DND-41 (cell line): ENCODE measurements around the gene CSF3R.

ENCODE experiments used
- ATAC-seq: fragments of 200-7000 bp; cut with Tn5 transposase; 3 replicates; pipeline ENCODE4 v1.9.1; 2021; ENCODE audit warnings: low read depth; ENCODE audit not compliant: insufficient read depth
- DNase-seq: peaks from one replicate; pipeline ENCODE4 v3.0.0-alpha.2; 2020
- H2AFZ ChIP-seq: 2 replicates; pipeline ENCODE4 v1.6.0; 2012; ENCODE audit warnings: low read depth, low read length
- H3K27ac ChIP-seq: 2 replicates; pipeline ENCODE4 v1.5.1; 2012; ENCODE audit warnings: low read length, inconsistent platforms
- H3K27me3 ChIP-seq: fragments of 200-600 bp; sonication (generic); 2 replicates; pipeline ENCODE4 v1.6.0; 2012; ENCODE audit warnings: low read length, mild to moderate bottlenecking, inconsistent platforms; ENCODE audit not compliant: insufficient read depth, poor library complexity
- H3K36me3 ChIP-seq: 2 replicates; pipeline ENCODE4 v1.5.1; 2012; ENCODE audit warnings: low read length, inconsistent platforms; ENCODE audit not compliant: insufficient read depth
- H3K4me1 ChIP-seq: 2 replicates; pipeline ENCODE4 v1.5.1; 2012; ENCODE audit warnings: mild to moderate bottlenecking, low read length; ENCODE audit not compliant: insufficient read depth
- H3K4me2 ChIP-seq: 2 replicates; pipeline ENCODE4 v1.6.0; 2012; ENCODE audit warnings: mild to moderate bottlenecking, moderate library complexity, low read length, inconsistent platforms; ENCODE audit not compliant: insufficient read depth
- H3K4me3 ChIP-seq, 2 experiments: fragments of 200-600 bp in 1 of 2; shearing (Covaris generic) in 1 of 2; 2 replicates each; pipeline ENCODE4 v1.5.1; 2012 to 2016; ENCODE audit warnings: inconsistent platforms in 2 of 2, low read length in 2 of 2, mild to moderate bottlenecking in 2 of 2, low read depth in 1 of 2, moderate library complexity in 1 of 2
- H3K79me2 ChIP-seq: 2 replicates; pipeline ENCODE4 v1.6.0; 2012; ENCODE audit warnings: low read length, inconsistent platforms; ENCODE audit not compliant: insufficient read depth
- H3K9ac ChIP-seq: 2 replicates; pipeline ENCODE4 v1.6.0; 2012; ENCODE audit warnings: low read depth, mild to moderate bottlenecking, inconsistent platforms, low read length, moderate library complexity
- H3K9me3 ChIP-seq: 2 replicates; pipeline ENCODE4 v1.5.1; 2012; ENCODE audit warnings: low read length, moderate library complexity, mild to moderate bottlenecking, inconsistent platforms; ENCODE audit not compliant: insufficient read depth, severe bottlenecking
- H4K20me1 ChIP-seq: 2 replicates; pipeline ENCODE4 v1.6.0; 2012; ENCODE audit warnings: low read length; ENCODE audit not compliant: insufficient read depth
- CTCF ChIP-seq: IDR thresholded peaks from 2 replicates; pipeline ENCODE4 v1.5.1; 2012; ENCODE audit warnings: borderline replicate concordance, low read length, moderate library complexity, mild to moderate bottlenecking; ENCODE audit not compliant: poor library complexity, severe bottlenecking; ENCODE audit errors: extremely low read depth
- EZH2 ChIP-seq: IDR thresholded peaks from 3 replicates; pipeline ENCODE4 v1.6.1; 2012; ENCODE audit warnings: borderline replicate concordance, low read depth, mild to moderate bottlenecking, moderate library complexity, low read length, inconsistent platforms; ENCODE audit not compliant: severe bottlenecking

Gene CSF3R

DNA sequence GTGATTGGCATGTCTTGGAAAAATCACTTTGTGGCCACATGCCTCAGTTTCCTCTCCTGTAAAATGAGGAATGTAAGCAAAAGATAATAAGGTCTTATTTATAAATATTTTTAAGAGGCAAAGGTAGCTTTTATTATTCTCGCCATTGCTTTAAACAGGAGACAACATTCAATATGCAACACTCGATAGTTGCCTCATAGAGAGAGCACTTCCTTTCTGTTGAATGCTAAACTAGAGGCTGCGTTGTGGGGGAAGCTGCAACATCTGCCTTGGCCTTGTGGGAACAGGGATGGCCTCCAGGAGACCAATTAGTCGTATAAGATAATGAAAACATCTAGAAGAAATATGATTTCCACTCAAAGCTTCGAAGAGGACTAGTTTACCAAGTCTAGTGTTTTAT lies 36.0 kb downstream of the CSF3R start:
- Histone ChIP-seq H3K79me2 (peaks cover 4% of the 10 kb centered on the region), H3K4me3 (no peak overlapping the region), H3K9ac (no peak overlapping the region), H2AFZ (no peak overlapping the region), H3K4me1 (peaks cover 25% of the 10 kb centered on the region), H3K27me3 (no peaks in the 10 kb centered on the region), H3K9me3 (no peaks in the 10 kb centered on the region), H3K36me3 (no peaks in the 10 kb centered on the region), H3K27ac (no peak overlapping the region), H3K4me2 (no peak overlapping the region), H4K20me1 (no peaks in the 10 kb centered on the region)
- ATAC-seq, result no peak
- no peak for TF ChIP-seq CTCF
- TF ChIP-seq EZH2, result no peak
- DNase-seq, result no peak

- no peaks in the 10 kb centered on the region for H4K20me1 ChIP-seq
Measured at GRCh38 chr1:36446271-36446670, 36.4 kb downstream of the CSF3R start.

DNA sequence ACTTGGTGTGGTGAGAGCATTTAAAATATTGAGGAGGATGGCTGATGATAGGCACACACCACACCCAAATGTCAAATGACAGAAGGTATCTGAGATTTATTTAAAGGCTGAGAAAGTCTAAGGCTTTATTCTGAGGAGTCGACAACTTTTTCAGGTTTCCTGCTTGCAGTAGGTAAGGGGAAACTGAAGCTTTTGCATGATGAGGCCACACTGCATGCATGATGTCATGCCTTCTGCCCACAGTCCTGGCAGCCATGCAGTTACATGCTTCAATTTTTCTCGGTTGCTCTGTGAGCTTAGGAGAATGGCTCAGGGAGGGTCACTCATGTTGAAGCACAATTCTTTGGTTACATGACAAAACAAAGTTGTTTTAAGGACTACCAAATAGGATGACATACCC lies 39.4 kb downstream of the CSF3R start:
- no peak for TF ChIP-seq CTCF
- TF ChIP-seq EZH2, result no peak
- Histone ChIP-seq H3K9ac (no peak overlapping the region), H2AFZ (no peak overlapping the region)

More at GRCh38 chr1:36446271-36446670, 36.4 kb downstream of the CSF3R start:
- TF ChIP-seq CTCF, result peak; percentile 49
- no peak for TF ChIP-seq EZH2
- DNase-seq (no peak), ATAC-seq (no peak)
- H3K9me3 ChIP-seq, result no peaks in the 10 kb centered on the region
- no peak overlapping the region for H3K9ac ChIP-seq
- no peaks in the 10 kb centered on the region for H3K36me3 ChIP-seq
- no peaks in the 10 kb centered on the region for H3K27me3 ChIP-seq
- H3K27ac ChIP-seq, result no peak overlapping the region
- H3K4me1 ChIP-seq, result peaks cover 22% of the 10 kb centered on the region
- no peak overlapping the region for H3K4me2 ChIP-seq
- H3K79me2 ChIP-seq, result peaks cover 4% of the 10 kb centered on the region
- H2AFZ ChIP-seq, result no peak overlapping the region
- no peak overlapping the region for H3K4me3 ChIP-seq

DNA sequence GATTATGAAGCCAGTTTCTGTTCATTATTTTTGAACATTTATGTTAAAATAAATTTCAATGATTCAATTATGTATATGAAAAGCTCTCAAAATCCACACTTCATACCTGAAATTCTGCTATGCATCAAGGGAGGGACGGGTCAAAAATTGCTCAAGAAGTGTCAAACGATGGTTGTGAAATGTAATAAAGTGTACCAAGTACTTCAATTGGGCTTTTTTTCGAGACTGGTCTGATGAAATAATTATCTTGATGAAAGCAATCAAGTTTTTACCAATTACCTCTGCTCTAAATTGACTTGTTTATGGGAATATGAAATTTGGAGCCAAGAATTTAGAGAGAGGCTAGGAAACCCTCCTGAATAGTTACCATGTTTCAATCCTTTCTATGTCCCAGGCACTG lies 40.4 kb downstream of the CSF3R start:
- Histone ChIP-seq H4K20me1 (no peaks in the 10 kb centered on the region), H3K27ac (no peak overlapping the region), H3K4me2 (no peak overlapping the region), H3K9ac (no peak overlapping the region), H3K79me2 (no peaks in the 10 kb centered on the region), H3K9me3 (no peaks in the 10 kb centered on the region), H3K36me3 (no peaks in the 10 kb centered on the region; the same call in 1 of the 2 replicates), H3K27me3 (no peaks in the 10 kb centered on the region), H3K4me3 (no peak overlapping the region), H2AFZ (no peak overlapping the region), H3K4me1 (no peaks in the 10 kb centered on the region)
- TF ChIP-seq CTCF, result no peak
- TF ChIP-seq EZH2, result no peak
- no peak for DNase-seq
- ATAC-seq, result no peak

More for the DNA sequence above, 39.4 kb downstream of the CSF3R start:
- DNase-seq, result no peak
- no peak for ATAC-seq
- Histone ChIP-seq H3K4me2 (no peak overlapping the region), H3K27ac (no peak overlapping the region), H3K79me2 (no peaks in the 10 kb centered on the region), H3K4me1 (no peaks in the 10 kb centered on the region), H4K20me1 (no peaks in the 10 kb centered on the region), H3K4me3 (no peak overlapping the region), H3K27me3 (no peaks in the 10 kb centered on the region), H3K9me3 (no peaks in the 10 kb centered on the region), H3K36me3 (no peaks in the 10 kb centered on the region)
